NCI-H748 (cell line): ENCODE measurements around the gene PIP5KL1.

Experiments
- DNase-seq: peaks from one replicate; lab custom pipeline; 2025; ENCODE audit not compliant: unreplicated experiment; lab: John Stamatoyannopoulos, UW

Gene PIP5KL1

DNA sequence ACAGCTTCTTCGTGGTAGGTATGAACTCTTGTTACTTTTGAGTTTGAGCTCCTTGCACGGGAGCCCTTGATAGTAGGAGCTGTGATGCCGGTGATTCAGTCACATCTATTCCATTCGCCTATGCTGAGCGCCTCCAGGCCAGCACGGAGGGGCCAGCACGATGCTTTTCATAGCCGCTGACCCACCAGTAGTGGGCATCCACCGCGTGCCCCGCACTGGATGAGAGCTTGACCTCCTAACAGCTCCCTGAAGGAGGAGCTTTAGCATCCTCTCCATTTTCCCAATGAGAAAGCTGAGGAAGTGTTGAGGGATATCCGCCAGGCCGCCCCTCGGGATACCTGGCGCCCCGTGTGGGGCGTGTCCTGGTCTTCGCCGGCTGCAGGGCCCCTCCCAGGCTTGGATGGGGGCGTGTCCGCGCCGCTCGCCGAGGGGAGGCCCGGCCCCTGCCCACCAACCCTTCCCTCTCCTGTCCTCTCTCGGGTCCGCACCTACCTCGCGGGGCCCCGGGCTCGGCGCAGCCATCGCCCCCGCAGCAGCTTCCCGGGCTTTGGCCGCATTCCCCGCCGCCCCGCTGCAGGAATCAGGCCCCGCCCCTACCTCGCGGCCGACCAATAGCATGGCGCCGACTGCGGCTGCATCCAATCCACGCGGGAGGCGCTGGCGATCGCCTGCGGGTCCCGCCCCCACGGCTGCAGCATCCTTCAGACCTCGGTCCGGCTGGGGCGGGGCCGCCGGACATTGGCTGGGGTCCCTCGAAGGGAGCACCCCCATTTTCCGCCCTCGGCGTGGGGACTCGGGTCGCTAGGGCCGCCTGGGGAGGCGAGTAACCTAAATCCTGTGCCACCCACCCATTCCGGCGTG lies at the start of gene PIP5KL1:
TSS of gene PIP5KL1 (minus strand) at position 547 of the 861 bp plus-strand sequence. CDS start at position 522, 25 bp downstream.
- peak; percentile 92 for DNase-seq

DNA sequence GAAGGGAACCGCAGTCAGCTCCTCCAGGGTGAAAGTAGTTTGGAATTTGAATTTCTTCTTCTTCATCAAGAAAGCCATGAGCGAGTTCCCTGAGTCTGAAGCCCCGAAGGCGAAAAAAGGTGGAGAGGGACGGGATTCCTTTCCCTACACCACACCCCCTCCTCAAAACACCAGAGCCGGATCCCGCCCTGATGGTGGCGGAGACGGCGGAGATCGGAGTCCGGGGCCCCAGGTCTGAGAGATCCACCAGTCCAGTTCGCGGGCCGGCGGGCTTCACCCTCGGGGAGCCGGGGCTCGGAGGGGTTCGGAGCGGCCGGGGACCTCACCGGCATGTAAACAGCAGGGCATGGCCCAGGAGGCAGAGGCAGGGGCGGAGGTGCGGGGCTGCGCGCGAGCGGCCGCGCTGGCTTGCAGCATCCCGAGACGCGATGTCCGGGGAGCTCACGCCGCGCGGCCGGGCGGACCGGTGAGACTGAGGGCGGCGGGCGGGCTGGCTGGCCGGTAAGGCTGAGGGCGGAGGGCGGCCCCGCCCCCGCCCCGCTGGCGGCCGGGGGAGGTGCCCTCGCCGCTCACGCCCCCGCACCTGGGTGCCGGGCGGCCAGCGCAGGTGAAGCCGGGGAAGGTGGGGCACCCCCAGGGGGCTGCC lies 49.6 kb upstream of the PIP5KL1 start:
- peak; percentile 72 for DNase-seq

GRCh38 chr9:127979333-127980059 lies 48.9 kb upstream of the PIP5KL1 start:
- DNase-seq = peak; percentile 68

DNA sequence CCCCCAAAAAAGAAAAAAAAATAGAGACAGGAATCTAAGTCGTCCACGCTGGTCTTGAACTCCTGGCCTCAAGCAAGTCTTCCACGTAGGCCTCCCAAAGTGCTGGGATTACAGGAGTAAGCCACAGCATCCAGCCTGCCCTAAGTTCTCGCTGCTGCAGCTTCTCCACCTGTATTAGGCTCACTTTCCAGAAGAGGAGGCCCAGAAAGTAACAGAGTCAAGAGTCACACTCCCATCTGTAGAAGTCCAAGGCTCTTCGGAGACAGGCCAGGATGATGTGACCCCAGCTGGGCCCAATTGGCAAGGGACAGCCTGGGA lies 48.4 kb upstream of the PIP5KL1 start:
- DNase-seq = no peak

- DNase-seq = no peak
Observed at GRCh38 chr9:127977884-127978647, 47.5 kb upstream of the PIP5KL1 start.

DNA sequence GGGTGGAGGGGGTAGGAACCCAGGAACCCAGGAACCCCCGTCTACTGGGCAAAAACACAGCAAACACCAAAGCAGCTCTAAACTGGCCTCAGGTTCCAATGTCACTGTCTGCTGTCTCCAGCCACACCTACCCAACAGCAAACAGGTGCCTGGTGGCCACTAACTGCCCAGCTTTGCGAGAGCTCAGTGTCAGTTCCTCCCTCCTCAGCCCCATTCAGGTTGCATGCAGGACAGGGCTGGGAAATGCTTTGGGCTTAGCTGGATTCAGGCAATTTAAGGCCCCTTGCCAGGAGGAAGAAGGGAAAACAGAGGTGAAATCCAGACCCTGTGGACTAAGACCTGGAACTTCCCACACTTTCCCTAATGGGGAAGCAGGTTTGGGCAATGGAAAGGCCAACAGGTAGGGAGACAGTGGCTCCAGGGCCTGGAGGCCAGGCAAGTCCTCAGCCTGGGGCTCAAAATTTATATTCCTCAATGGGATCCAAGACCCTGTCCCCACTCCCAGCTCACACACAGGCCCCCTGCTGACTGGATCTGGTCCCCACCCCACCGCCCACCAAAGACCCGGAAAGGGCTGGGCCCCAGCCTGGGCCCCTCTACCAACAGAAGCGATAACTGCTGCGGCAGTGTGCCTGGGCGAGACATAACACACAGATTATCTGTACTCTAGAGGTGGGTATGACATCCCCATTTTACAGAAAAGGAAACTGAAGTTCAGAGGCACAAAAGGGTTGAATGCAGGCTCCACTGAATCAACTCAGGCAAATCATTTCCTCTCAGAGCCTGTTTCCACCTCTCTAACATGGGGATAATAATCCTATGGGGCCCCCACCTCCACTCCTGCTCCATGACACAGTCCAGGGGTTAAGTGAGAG lies 46.7 kb upstream of the PIP5KL1 start:
- peak; percentile 52 for DNase-seq

DNA sequence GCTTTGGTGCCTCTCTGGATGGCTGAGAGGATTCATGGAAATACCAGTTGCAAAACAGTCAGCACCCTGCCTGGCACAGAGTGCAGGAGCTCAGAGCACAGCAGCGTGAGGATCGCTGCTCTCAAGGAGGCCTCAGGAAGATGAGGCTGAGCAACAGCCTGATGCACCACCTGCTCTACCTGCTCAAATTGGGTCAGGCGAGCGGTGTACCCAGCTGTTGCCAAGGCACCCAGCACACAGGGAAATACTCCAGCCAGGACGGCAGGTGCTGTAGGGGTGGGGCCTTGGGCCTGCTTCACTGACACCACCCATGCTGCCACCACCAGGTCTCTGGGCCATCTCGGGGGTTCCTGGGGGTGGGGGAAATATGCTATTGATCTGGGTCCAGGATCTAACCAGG lies 45.9 kb upstream of the PIP5KL1 start:
- DNase-seq = peak; percentile 92

DNA sequence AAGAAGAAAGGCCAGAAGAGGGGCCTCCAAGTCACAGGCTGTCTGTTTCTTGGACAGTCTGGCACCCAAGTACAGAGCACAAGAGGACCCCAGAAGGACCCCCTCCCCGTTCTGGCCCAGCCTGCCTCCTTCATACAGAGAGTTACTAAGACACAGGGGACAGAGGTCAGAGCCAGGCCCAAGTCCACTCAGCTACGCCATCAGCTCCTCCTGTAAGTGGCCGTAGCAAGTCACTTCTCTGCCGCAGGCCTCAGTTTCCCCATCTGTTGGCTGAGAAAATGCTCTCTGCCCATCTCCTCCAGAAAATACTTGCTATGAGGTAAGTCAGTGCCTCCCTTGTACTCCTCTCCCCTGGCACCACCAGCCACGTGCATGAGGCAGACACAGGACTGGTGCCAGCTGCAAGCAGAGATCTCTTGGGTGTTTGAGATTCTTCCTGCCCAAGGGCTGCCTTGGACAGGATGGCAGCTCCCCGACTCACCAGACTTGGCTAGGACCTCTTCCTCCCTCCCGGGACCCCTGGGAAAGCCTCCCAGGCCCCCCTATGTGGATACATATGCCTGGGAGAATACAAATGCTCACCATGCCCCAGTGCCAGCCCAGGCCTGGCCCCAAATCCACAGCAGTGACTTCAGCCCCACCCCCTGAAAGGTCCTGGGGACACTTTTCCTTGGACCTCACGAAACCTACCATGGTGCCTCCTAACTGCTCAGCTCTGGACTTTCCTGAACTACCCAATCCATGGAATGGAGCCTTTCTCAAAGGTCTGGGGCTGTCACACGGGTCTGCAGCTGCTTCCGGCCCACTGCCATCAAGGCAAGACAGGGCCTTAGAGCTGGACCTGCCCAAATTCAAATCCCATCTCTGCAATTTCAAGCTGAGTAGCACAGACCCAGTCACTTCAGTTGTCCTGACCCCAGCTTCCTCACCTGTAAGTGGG lies 45.1 kb upstream of the PIP5KL1 start:
- DNase-seq = no peak

GRCh38 chr9:127974769-127975261 lies 44.2 kb upstream of the PIP5KL1 start:
- no peak for DNase-seq

DNA sequence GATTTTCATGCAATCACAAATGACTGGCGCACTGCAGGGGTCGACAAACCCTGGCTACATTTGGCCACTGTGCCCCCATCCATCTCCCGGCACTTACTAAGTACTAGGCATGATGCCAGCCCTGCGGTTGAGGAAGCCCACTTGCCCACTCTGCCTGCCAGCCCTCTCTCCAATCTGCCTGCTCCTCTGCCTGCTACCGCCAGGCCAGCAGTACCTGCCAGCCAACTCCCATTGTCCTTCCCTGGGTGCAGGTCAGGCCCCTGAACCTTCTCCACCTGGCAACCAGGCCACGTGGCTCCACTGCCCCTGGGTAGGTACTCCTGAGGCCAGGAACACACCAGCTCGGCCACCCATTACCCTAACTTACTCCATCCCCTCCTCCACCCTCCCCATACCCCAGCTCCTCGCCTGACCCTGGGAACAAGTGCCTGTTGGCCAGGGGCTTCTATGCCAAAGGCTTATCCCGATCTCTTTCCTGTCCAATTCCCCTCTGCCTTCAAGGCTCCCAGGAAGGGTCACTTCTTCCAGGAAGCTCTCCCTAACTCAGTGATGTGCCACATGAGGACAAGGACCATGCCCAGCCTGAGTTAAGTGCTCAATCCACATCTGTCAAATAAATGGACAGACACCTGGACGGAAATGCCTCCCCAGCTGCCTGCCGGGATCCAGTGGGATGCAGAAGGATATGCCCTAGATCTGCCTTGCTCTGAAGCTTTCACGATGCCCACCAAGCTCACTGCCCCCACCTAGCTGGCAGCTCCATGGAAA lies 43.6 kb upstream of the PIP5KL1 start:
- DNase-seq = no peak

GRCh38 chr9:127973169-127974000 lies 42.8 kb upstream of the PIP5KL1 start:
- DNase-seq = no peak

GRCh38 chr9:127972236-127972871 lies 41.8 kb upstream of the PIP5KL1 start:
- no peak for DNase-seq

GRCh38 chr9:127971357-127972235 lies 41.0 kb upstream of the PIP5KL1 start:
- DNase-seq = no peak

- peak; percentile 95 for DNase-seq
Observed at GRCh38 chr9:127970401-127971313, 40.1 kb upstream of the PIP5KL1 start.
